HepG2 (cell line): Measurements from ENCODE around the gene HSPA1L. TPM values are rescaled to one million over a fixed set of nuclear protein-coding genes. Genes with fewer than 3 reads are reported as not detected.

Experiments
- GABPB1 ChIP-seq: IDR thresholded peaks from 2 replicates; pipeline ENCODE4 v1.6.1; 2016; ENCODE audit warnings: mild to moderate bottlenecking, missing genetic modification reagents, moderate library complexity, missing compliant biosample characterization
- KLF9 ChIP-seq: IDR thresholded peaks from 2 replicates; pipeline ENCODE4 v1.6.1; 2016; ENCODE audit warnings: low read depth
- NR0B2 ChIP-seq: sonication (generic); formaldehyde crosslinking; IDR thresholded peaks from 2 replicates; pipeline ENCODE4 v1.4.0; 2020; ENCODE audit warnings: mild to moderate bottlenecking, missing genetic modification reagents
- NR2F1 ChIP-seq, 2 experiments: fragments of 450-650 bp in 1 of 2; formaldehyde crosslinking in 1 of 2; IDR thresholded peaks; 2 replicates each; pipeline versions ENCODE4 v1.5.0 to v1.6.1; 2016 to 2020; ENCODE audit warnings: mild to moderate bottlenecking in 1 of 2, missing compliant biosample characterization in 1 of 2, missing genetic modification reagents in 1 of 2, moderate library complexity in 1 of 2
- ONECUT2 ChIP-seq: sonication (generic); formaldehyde crosslinking; IDR thresholded peaks from 2 replicates; pipeline ENCODE4 v1.4.0; 2020; ENCODE audit warnings: missing genetic modification reagents
- POLR2G ChIP-seq: fragments of 200-400 bp; formaldehyde crosslinking; IDR thresholded peaks from 2 replicates; pipeline ENCODE4 v1.6.1; 2018; ENCODE audit warnings: mild to moderate bottlenecking, low read depth, low read length, moderate library complexity
- RAD51 ChIP-seq: fragments of 450-650 bp; IDR thresholded peaks from 2 replicates; pipeline ENCODE4 v1.6.1; 2016; ENCODE audit warnings: borderline replicate concordance
- SOX13 ChIP-seq, 3 experiments: fragments of 450-650 bp in 1 of 3; sonication (generic) in 1 of 3; formaldehyde crosslinking in 1 of 3; IDR thresholded peaks in 2 of 3; conservative IDR thresholded peaks in 1 of 3; 2 replicates each; pipeline versions ENCODE4 v1.5.0 to v1.6.1; 2016 to 2020; ENCODE audit warnings: antibody characterized with exemption in 1 of 3, mild to moderate bottlenecking in 1 of 3, missing compliant biosample characterization in 1 of 3, missing genetic modification reagents in 1 of 3, moderate library complexity in 1 of 3
- ZNF180 ChIP-seq: sonication (generic); formaldehyde crosslinking; IDR thresholded peaks from 2 replicates; pipeline ENCODE4 v1.4.0; 2020; ENCODE audit warnings: low read depth, missing genetic modification reagents, borderline replicate concordance
- ZNF550 ChIP-seq: sonication (generic); formaldehyde crosslinking; IDR thresholded peaks from 2 replicates; pipeline ENCODE4 v1.4.0; 2020; ENCODE audit warnings: mild to moderate bottlenecking, missing genetic modification reagents, borderline replicate concordance
- ZNF619 ChIP-seq: sonication (generic); formaldehyde crosslinking; IDR thresholded peaks from 2 replicates; pipeline ENCODE4 v1.4.0; 2020; ENCODE audit warnings: mild to moderate bottlenecking, missing genetic modification reagents
- polyA plus RNA-seq, 8 experiments: library from polyadenylated mRNA; depleted of rRNA in 3 of 8; stranded (reverse) in 7 of 8; unstranded in 1 of 8; fragments of >200 nt; fragmentation: Illumina TruSeq in 4 of 8; extraction: Trizol in 4 of 8; gene quantifications; 2 replicates each; pipeline versions ENCODE4 v1.2.1 to v1.2.3, GENCODE V29; 2011 to 2016; ENCODE audit warnings: low read depth in 4 of 8, missing spikeins in 1 of 8, mixed read lengths in 1 of 8; ENCODE audit not compliant: insufficient read depth in 1 of 8
- total RNA-seq, 5 experiments: library from RNA; depleted of rRNA; stranded (reverse); fragments of >200 nt; fragmentation: Illumina TruSeq; extraction: Trizol; gene quantifications; 2 replicates each; pipeline ENCODE4 v1.2.3, GENCODE V29; 2016; ENCODE audit warnings: low read depth in 1 of 5
- TF ChIP-seq, protein P1 (sequence below): sonication (generic); formaldehyde crosslinking; IDR thresholded peaks from 2 replicates; pipeline ENCODE4 v1.5.1; 2020; ENCODE audit warnings: mild to moderate bottlenecking, missing genetic modification reagents, moderate library complexity
- TF ChIP-seq, protein P2 (sequence below): sonication (generic); formaldehyde crosslinking; IDR thresholded peaks from 2 replicates; pipeline ENCODE4 v1.8.0; 2023; ENCODE audit warnings: mild to moderate bottlenecking, missing genetic modification reagents
- TF ChIP-seq, protein P3 (sequence below), 2 experiments: fragments of 450-650 bp in 1 of 2; sonication (generic) in 1 of 2; formaldehyde crosslinking in 1 of 2; IDR thresholded peaks; 2 replicates each; pipeline versions ENCODE4 v1.6.1 to v1.8.0; 2016 to 2022; ENCODE audit warnings: antibody characterized with exemption in 1 of 2, mild to moderate bottlenecking in 1 of 2, missing genetic modification reagents in 1 of 2

The HSPA1L gene
- total and polyA plus RNA-seq, 2 of the 13 experiments (the other 11 are each of a cell fraction or from before 2014, with no cell fraction given) = 0.55 to 1.0 TPM

DNA sequence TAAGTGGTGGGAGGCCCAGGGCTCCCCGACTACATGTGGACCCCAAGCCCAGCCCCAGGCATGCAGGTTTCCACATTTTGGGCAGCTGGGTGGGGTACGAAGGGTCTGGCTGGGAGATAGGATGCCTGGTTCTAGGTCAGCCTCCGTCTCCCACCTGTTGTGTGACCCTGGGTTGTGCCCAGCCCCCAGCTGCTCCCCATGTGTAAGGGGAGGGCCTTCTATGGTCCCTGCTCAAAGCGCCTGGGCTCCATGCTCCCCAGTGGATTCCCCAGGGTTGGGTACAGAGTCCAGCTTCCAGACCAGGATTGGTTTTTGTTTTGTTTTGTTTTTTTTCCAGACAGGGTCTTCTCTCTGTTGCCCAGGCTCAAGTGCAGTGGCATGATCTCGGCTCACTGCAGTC, 36.9 kb downstream of the HSPA1L start (continued):
- TF ChIP-seq, protein P1, sequence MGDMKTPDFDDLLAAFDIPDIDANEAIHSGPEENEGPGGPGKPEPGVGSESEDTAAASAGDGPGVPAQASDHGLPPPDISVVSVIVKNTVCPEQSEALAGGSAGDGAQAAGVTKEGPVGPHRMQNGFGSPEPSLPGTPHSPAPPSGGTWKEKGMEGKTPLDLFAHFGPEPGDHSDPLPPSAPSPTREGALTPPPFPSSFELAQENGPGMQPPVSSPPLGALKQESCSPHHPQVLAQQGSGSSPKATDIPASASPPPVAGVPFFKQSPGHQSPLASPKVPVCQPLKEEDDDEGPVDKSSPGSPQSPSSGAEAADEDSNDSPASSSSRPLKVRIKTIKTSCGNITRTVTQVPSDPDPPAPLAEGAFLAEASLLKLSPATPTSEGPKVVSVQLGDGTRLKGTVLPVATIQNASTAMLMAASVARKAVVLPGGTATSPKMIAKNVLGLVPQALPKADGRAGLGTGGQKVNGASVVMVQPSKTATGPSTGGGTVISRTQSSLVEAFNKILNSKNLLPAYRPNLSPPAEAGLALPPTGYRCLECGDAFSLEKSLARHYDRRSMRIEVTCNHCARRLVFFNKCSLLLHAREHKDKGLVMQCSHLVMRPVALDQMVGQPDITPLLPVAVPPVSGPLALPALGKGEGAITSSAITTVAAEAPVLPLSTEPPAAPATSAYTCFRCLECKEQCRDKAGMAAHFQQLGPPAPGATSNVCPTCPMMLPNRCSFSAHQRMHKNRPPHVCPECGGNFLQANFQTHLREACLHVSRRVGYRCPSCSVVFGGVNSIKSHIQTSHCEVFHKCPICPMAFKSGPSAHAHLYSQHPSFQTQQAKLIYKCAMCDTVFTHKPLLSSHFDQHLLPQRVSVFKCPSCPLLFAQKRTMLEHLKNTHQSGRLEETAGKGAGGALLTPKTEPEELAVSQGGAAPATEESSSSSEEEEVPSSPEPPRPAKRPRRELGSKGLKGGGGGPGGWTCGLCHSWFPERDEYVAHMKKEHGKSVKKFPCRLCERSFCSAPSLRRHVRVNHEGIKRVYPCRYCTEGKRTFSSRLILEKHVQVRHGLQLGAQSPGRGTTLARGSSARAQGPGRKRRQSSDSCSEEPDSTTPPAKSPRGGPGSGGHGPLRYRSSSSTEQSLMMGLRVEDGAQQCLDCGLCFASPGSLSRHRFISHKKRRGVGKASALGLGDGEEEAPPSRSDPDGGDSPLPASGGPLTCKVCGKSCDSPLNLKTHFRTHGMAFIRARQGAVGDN (CRISPR knock-in tag) = peak; percentile 56
- TF ChIP-seq ZNF180 (no peak), NR2F1 (CRISPR knock-in tag; IDR thresholded peaks at IDR 0.05) (peak in 1 of 2 experiments; percentile 25; a peak in 1 of 4 replicates), SOX13 (IDR thresholded peaks at IDR 0.05) (no peak), SOX13 (CRISPR knock-in tag; conservative IDR thresholded peaks at IDR 0.05 in 1 of 2, IDR thresholded peaks at IDR 0.05 in 1 of 2) (peak in 1 of 2 experiments; percentile 31; a peak in 1 of 4 replicates), KLF9 (no peak), POLR2G (no peak), GABPB1 (CRISPR knock-in tag) (0 out of 2 replicates have a peak, but pooled peaks have one; percentile 7), ONECUT2 (CRISPR knock-in tag) (no peak), ZNF619 (no peak), NR0B2 (CRISPR knock-in tag) (no peak), RAD51 (no peak), ZNF550 (CRISPR knock-in tag) (no peak)
- TF ChIP-seq, protein P2, sequence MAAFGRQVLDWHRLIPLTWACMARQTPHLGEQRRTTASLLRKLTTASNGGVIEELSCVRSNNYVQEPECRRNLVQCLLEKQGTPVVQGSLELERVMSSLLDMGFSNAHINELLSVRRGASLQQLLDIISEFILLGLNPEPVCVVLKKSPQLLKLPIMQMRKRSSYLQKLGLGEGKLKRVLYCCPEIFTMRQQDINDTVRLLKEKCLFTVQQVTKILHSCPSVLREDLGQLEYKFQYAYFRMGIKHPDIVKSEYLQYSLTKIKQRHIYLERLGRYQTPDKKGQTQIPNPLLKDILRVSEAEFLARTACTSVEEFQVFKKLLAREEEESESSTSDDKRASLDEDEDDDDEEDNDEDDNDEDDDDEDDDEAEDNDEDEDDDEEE (CRISPR knock-in tag) = no peak
- TF ChIP-seq, protein P3, sequence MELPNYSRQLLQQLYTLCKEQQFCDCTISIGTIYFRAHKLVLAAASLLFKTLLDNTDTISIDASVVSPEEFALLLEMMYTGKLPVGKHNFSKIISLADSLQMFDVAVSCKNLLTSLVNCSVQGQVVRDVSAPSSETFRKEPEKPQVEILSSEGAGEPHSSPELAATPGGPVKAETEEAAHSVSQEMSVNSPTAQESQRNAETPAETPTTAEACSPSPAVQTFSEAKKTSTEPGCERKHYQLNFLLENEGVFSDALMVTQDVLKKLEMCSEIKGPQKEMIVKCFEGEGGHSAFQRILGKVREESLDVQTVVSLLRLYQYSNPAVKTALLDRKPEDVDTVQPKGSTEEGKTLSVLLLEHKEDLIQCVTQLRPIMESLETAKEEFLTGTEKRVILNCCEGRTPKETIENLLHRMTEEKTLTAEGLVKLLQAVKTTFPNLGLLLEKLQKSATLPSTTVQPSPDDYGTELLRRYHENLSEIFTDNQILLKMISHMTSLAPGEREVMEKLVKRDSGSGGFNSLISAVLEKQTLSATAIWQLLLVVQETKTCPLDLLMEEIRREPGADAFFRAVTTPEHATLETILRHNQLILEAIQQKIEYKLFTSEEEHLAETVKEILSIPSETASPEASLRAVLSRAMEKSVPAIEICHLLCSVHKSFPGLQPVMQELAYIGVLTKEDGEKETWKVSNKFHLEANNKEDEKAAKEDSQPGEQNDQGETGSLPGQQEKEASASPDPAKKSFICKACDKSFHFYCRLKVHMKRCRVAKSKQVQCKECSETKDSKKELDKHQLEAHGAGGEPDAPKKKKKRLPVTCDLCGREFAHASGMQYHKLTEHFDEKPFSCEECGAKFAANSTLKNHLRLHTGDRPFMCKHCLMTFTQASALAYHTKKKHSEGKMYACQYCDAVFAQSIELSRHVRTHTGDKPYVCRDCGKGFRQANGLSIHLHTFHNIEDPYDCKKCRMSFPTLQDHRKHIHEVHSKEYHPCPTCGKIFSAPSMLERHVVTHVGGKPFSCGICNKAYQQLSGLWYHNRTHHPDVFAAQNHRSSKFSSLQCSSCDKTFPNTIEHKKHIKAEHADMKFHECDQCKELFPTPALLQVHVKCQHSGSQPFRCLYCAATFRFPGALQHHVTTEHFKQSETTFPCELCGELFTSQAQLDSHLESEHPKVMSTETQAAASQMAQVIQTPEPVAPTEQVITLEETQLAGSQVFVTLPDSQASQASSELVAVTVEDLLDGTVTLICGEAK (IDR thresholded peaks at IDR 0.05) = no peak
- TF ChIP-seq, protein P3 (CRISPR knock-in tag; IDR thresholded peaks at IDR 0.05) = no peak
